Transverse colon (tissue), 4 donors: ENCODE results near the gene HGFAC. TPM values are rescaled to one million over a fixed set of nuclear protein-coding genes. Genes with fewer than 3 reads are reported as not detected.

Source experiments
- DNase-seq: peaks from one replicate; pipeline ENCODE4 v3.0.0-alpha.2; 2019
- H3K27ac ChIP-seq, 4 donors: fragments of 200-600 bp; sonication (generic); 2 replicates each; pipeline ENCODE4 v1.5.1; 2016 to 2018; ENCODE audit warnings: inconsistent platforms in 4 of 4
- H3K27me3 ChIP-seq: fragments of 200-600 bp; sonication (generic); 2 replicates; pipeline ENCODE4 v1.5.1; 2017; ENCODE audit warnings: inconsistent platforms
- H3K36me3 ChIP-seq, 4 donors: fragments of 200-600 bp; sonication (generic); 2 replicates each; pipeline ENCODE4 v1.5.1; 2017 to 2019; ENCODE audit warnings: inconsistent platforms in 4 of 4
- H3K4me1 ChIP-seq, 4 donors: fragments of 200-600 bp; sonication (generic); 2 replicates each; pipeline ENCODE4 v1.5.1; 2017 to 2020; ENCODE audit warnings: inconsistent platforms in 4 of 4
- H3K4me3 ChIP-seq, 4 donors: fragments of 200-600 bp; sonication (generic); 1 replicate in 1 of 4; 2 replicates in 3 of 4; pipeline versions ENCODE4 v1.5.1 to v1.6.1; 2017 to 2019; ENCODE audit warnings: inconsistent platforms in 4 of 4
- H3K9me3 ChIP-seq, 2 donors: fragments of 200-600 bp; sonication (generic); 2 replicates each; pipeline ENCODE4 v1.5.1; 2017 to 2019; ENCODE audit warnings: inconsistent platforms in 2 of 2
- EP300 ChIP-seq: sonication (generic); formaldehyde crosslinking; IDR thresholded peaks from one replicate; pipeline ENCODE4 v1.6.1; 2017; ENCODE audit warnings: antibody characterized with exemption, low read depth
- POLR2A ChIP-seq: fragments of 450-650 bp; IDR thresholded peaks from one replicate; pipeline ENCODE4 v1.6.1; 2016; ENCODE audit warnings: antibody characterized with exemption, mild to moderate bottlenecking, moderate library complexity
- POLR2AphosphoS5 ChIP-seq, 3 donors: sonication (generic); formaldehyde crosslinking; IDR thresholded peaks; one replicate each; pipeline ENCODE4 v1.6.1; 2016; ENCODE audit warnings: antibody characterized with exemption in 3 of 3
- WGBS, 2 donors: methylation state at CpG; one replicate each; pipeline ENCODE4 v1.1.5; 2018; ENCODE audit warnings: low coverage in 1 of 2; 5-methylcytosine and 5-hydroxymethylcytosine counted together
- in situ Hi-C, 4 donors: fragments of 200-750 bp; cut with MboI; loops; one replicate each; pipeline versions ENCODE4 v1.15.0 to v1.15.1; 2017; ENCODE audit warnings: low sequenced_read_pairs in 3 of 4, low pct_ligation_motif_present in 1 of 4, low pct_unique_long_range_greater_than_20kb in 1 of 4
- intact Hi-C: fragments of 100-400 bp; cut with DNase I; formaldehyde crosslinking; loops from one replicate; pipeline ENCODE4 v1.15.1; 2023; ENCODE audit warnings: low total_unique reads
- total RNA-seq, 4 donors: library from RNA; depleted of rRNA; stranded (reverse); fragments of >200 nt; gene quantifications; one replicate each; pipeline ENCODE4 v1.1.0, GENCODE V29; 2016
- TF ChIP-seq, protein P1 (sequence below), 5 experiments: fragments of 200-600 bp in 3 of 5; fragments of 450-650 bp in 2 of 5; sonication (generic) in 3 of 5; IDR thresholded peaks; 1 replicate in 2 of 5; 2 replicates in 3 of 5; pipeline ENCODE4 v1.5.1; 2016 to 2017; ENCODE audit warnings: antibody characterized with exemption in 5 of 5, inconsistent platforms in 3 of 5, mild to moderate bottlenecking in 2 of 5, moderate library complexity in 1 of 5

The HGFAC gene
- total RNA-seq, 4 donors from 2014 or later, result not detected

DNA sequence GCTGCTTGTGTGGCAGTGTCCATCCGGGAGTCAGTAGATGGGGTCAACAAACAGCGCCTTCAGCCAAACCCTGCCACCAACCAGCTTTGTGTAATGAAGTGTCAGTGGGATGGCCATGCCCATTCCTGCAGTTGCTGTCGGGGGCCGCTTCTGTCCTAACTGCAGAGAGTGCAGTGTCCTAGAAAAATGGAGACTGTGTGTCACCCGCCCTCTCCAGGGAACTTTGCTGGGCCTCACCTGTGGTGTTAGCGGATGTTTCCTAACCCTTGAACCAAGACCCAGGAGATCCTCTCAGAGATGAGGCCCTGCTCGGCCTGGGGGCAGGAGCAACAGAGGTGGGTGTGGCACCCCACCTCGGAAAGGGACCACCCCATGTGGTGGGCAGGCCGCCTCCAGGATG is 35.3 kb upstream of the HGFAC start:
- 95% methylated on average over 9 of the region's 9 CpGs; no CpG with 5 or more reads in 1 of the 2 donors for WGBS, 2 donors
- in situ Hi-C loops, result no loop called here
- DNase-seq, result no peak

GRCh38 chr4:3407171-3407771 is 34.5 kb upstream of the HGFAC start:
- H3K36me3 ChIP-seq, result no peaks in the 10 kb centered on the region
- no peaks in the 10 kb centered on the region for H3K4me1 ChIP-seq
- in situ Hi-C loops (no loop called here), intact Hi-C loops (no loop called here)
- 83 to 86% methylated on average over 2 to 30 of the region's 30 CpGs for whole genome bisulfite sequencing, 2 donors
- TF ChIP-seq POLR2AphosphoS5 (IDR thresholded peaks at IDR 0.05) (no peak), EP300 (no peak), POLR2A (no peak)
- TF ChIP-seq, protein P1, sequence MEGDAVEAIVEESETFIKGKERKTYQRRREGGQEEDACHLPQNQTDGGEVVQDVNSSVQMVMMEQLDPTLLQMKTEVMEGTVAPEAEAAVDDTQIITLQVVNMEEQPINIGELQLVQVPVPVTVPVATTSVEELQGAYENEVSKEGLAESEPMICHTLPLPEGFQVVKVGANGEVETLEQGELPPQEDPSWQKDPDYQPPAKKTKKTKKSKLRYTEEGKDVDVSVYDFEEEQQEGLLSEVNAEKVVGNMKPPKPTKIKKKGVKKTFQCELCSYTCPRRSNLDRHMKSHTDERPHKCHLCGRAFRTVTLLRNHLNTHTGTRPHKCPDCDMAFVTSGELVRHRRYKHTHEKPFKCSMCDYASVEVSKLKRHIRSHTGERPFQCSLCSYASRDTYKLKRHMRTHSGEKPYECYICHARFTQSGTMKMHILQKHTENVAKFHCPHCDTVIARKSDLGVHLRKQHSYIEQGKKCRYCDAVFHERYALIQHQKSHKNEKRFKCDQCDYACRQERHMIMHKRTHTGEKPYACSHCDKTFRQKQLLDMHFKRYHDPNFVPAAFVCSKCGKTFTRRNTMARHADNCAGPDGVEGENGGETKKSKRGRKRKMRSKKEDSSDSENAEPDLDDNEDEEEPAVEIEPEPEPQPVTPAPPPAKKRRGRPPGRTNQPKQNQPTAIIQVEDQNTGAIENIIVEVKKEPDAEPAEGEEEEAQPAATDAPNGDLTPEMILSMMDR (IDR thresholded peaks at IDR 0.05), result no peak
- H3K9me3 ChIP-seq, result no peaks in the 10 kb centered on the region
- H3K27ac ChIP-seq, result no peak overlapping the region
- no peaks in the 10 kb centered on the region for H3K27me3 ChIP-seq
- H3K4me3 ChIP-seq, result no peak overlapping the region
- no peak for DNase-seq

More for the DNA sequence above, 35.3 kb upstream of the HGFAC start:
- TF ChIP-seq, protein P1 (IDR thresholded peaks at IDR 0.05), result no peak
- TF ChIP-seq POLR2AphosphoS5 (IDR thresholded peaks at IDR 0.05) (no peak), EP300 (no peak), POLR2A (no peak)
- Histone ChIP-seq H3K4me3 (no peak overlapping the region), H3K27ac (no peak overlapping the region), H3K36me3 (no peaks in the 10 kb centered on the region), H3K9me3 (no peaks in the 10 kb centered on the region), H3K4me1 (no peaks in the 10 kb centered on the region), H3K27me3 (no peaks in the 10 kb centered on the region)
- intact Hi-C loops, result no loop called here

DNA sequence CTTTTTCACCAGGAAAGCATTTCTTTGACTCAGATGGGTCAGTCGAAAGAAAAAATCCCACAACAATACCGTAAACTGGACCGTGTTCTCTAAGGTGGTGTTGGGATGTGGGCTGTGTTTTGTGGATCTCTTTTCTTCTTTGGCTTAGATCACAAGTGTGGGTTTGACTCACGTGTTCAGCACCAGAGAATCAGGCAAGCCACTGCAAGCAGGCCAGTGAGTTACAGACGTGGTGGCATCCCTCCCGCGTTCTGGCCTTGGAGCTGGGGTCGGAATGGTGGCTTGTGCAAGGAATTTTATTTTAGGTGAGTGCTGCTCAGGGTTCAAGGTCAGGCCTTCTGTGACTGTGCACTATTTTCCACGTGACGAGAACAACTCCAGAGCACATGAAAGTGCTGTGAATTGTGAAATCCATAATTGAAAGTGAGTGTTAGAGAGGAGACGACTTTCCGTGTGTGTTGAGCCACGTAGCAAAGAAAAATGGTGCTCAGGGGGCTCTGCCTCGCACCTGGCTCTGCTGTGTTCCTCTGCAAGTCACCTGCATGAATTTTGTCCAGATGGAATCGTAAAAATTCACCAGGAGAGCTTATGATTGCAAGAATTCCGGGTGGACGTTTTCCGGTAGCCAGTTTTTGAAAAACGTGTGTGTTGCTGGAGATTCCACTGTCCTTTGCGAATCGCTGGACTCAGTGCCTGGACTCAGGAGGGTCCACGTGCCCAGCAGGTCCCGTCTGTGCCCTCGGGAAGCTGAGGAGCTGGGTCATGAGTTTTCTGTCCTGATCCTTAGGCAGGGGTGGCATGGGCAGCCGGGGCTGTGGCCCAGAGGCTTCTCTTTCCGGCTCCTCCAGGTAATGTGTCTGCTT is 33.6 kb upstream of the HGFAC start:
- Histone ChIP-seq H3K9me3 (no peaks in the 10 kb centered on the region), H3K4me3 (no peak overlapping the region), H3K4me1 (no peaks in the 10 kb centered on the region), H3K27me3 (no peaks in the 10 kb centered on the region), H3K36me3 (no peaks in the 10 kb centered on the region), H3K27ac (no peak overlapping the region)
- intact Hi-C loops (no loop called here), in situ Hi-C loops (no loop called here)
- 87 to 94% methylated on average over 7 to 26 of the region's 26 CpGs for WGBS, 2 donors
- no peak for DNase-seq
- TF ChIP-seq POLR2A (no peak), POLR2AphosphoS5 (IDR thresholded peaks at IDR 0.05) (no peak), EP300 (no peak)
- TF ChIP-seq, protein P1 (IDR thresholded peaks at IDR 0.05), result no peak

- no peaks in the 10 kb centered on the region for H3K9me3 ChIP-seq
- in situ Hi-C loops, result no loop called here
- no peaks in the 10 kb centered on the region for H3K36me3 ChIP-seq
- H3K4me3 ChIP-seq, result no peak overlapping the region
- 82 to 100% methylated on average over 1 to 8 of the region's 8 CpGs for WGBS, 2 donors
- H3K4me1 ChIP-seq, result no peaks in the 10 kb centered on the region
- TF ChIP-seq EP300, result no peak
- TF ChIP-seq, protein P1 (IDR thresholded peaks at IDR 0.05), result no peak
- no peak for TF ChIP-seq POLR2A
- TF ChIP-seq POLR2AphosphoS5 (IDR thresholded peaks at IDR 0.05), result no peak
- intact Hi-C loops, result no loop called here
- no peaks in the 10 kb centered on the region for H3K27me3 ChIP-seq
- H3K27ac ChIP-seq, result no peak overlapping the region
- DNase-seq, result peak; percentile 2
These were observed 32.9 kb upstream of the HGFAC start for GRCh38 chr4:3408793-3409330.
